Duodenal mucosa (tissue), 2 donors: ENCODE data around the gene UBE2A.

Experiments
- H3K27ac ChIP-seq: one replicate; pipeline ENCODE4 v1.7.0; 2013; ENCODE audit warnings: low read depth, low read length
- H3K27me3 ChIP-seq, 2 donors: one replicate each; pipeline ENCODE4 v1.7.0; 2013; ENCODE audit warnings: low read length in 2 of 2, control low read depth in 1 of 2; ENCODE audit not compliant: insufficient read depth in 2 of 2, control insufficient read depth in 1 of 2
- H3K36me3 ChIP-seq, 2 donors: one replicate each; pipeline ENCODE4 v1.7.0; 2013; ENCODE audit warnings: low read length in 2 of 2, control low read depth in 1 of 2; ENCODE audit not compliant: insufficient read depth in 2 of 2, control insufficient read depth in 1 of 2
- H3K4me1 ChIP-seq, 2 donors: one replicate each; pipeline ENCODE4 v1.7.0; 2013; ENCODE audit warnings: low read length in 2 of 2, control low read depth in 1 of 2; ENCODE audit not compliant: insufficient read depth in 2 of 2, control insufficient read depth in 1 of 2
- H3K4me3 ChIP-seq, 2 donors: one replicate each; pipeline ENCODE4 v1.7.0; 2013; ENCODE audit warnings: low read length in 2 of 2, low read depth in 1 of 2
- H3K9ac ChIP-seq, 2 donors: one replicate each; pipeline ENCODE4 v1.7.0; 2013; ENCODE audit warnings: low read length in 2 of 2, low read depth in 1 of 2
- H3K9me3 ChIP-seq, 2 donors: one replicate each; pipeline ENCODE4 v1.7.0; 2013; ENCODE audit warnings: low read length in 2 of 2, control low read depth in 1 of 2; ENCODE audit not compliant: control insufficient read depth in 1 of 2

Gene UBE2A

DNA sequence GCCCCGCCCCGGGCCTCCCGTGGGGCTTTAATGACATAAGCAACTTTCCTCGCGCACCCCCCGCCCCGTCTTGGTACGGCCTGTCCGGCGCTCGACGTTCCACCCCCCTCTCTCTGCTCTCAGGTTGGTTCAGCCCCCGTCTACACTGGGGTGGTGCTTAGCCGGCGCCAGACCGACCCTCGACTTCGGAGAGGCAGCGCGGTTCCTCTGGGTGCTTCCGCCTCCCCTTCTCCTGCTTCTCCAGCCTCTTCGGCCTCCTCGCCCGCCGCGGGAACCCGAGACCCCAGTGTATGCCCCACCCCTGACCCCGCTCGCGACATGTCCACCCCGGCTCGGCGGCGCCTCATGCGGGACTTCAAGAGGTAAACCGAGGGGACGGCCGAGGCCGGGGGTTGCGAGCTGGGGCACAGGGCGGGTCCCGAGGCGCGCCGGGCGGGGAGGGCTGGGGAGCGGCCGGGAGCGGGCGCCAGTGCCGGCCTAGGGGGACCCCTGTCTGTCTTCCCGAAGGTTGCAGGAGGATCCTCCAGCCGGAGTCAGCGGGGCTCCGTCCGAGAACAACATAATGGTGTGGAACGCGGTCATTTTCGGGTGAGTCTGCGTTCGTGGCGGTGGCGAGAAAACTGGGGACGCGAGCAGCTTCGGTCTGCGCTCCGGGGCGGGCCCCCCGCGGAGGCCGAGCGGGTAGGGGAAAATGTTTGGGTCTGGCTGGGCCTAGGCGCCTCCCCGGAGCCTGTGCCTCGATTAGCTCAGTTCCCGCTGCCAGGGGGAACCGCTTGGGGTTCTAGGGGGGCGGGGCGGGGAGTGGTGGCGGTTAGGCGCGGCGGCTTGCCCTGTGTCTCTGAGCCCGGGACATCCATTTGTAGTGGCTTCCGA lies at the start of gene UBE2A:
TSS of gene UBE2A (plus strand) at position 170 of the 873 bp plus-strand sequence. CDS start at position 319, 149 bp downstream.
- no peaks in the 10 kb centered on the region for H3K9me3 ChIP-seq
- H3K9ac ChIP-seq, result peak within 1 kb of the TSS; percentile 72 to 74
- H3K36me3 ChIP-seq, result no peaks in the 10 kb centered on the region
- H3K4me1 ChIP-seq, result peaks cover 7 to 18% of the 10 kb centered on the region in 2 donors
- peak within 1 kb of the TSS; percentile 73 to 76 for H3K4me3 ChIP-seq
- peak within 1 kb of the TSS; percentile 90 for H3K27ac ChIP-seq
- H3K27me3 ChIP-seq, result no peaks in the 10 kb centered on the region

DNA sequence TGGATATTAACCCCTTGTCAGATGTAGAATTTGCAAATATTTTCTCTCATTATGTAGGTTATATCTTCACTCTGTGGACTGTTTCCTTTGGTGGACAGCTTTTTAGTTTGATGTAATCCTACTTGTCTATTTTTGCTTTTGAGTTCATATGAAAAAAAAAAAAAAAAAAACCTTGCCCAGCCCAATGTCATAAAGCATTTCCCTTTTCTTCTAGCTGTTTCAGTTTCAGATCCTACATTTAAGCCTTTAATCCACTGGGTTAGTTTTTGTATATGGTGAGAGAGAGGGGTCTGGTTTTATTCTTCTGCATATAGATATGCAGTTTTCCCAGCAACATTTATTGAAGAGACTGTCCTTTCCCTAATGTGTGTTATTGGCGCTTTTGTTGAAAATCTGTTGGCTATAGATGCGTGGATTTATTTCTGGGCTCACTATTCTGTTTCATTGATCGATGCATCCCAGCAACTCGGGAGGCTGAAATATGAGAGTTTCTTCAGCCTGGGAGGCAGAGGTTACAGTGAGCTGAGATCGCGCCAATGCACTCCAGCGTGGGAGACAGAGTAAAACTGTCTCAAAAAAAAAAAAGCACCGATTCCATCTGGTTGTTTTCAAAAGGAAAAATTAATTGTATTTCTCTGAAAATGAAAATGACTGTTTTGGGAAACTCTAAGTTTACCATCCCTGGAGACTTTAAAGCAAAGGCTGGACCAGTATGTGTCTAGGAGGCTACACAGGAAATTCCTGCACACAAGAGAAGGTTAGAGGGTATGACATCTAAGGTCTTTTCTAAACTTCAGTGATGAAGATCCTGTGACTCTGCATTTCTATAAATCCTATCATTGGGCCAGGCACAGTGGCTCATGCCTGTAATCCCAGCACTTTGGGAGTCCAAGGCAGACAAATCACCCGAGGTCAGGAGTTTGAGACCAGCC lies 44.8 kb upstream of the UBE2A start:
- Histone ChIP-seq H3K9me3 (no peaks in the 10 kb centered on the region), H3K4me3 (no peak overlapping the region), H3K36me3 (no peaks in the 10 kb centered on the region), H3K9ac (no peak overlapping the region), H3K27ac (no peak overlapping the region), H3K4me1 (no peaks in the 10 kb centered on the region), H3K27me3 (no peaks in the 10 kb centered on the region)

DNA sequence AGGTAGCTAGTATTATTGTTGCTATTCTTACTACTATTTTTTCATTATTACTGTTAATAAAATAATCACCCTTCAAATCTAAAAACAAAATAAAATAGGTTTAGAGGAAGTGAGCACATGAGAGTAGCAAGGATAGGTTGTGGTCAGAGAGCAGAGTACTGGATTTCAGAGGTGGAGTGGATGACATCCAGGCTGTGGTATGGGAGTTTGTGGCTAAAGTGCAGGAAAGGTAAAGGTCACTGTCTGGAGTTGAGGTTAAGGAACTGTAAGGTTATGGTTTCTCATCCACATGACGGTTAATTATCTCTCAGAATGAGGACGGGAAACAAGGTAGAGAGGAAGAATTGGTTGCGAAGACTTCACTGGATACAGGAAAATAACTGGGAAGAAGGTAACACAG lies 36.9 kb upstream of the UBE2A start:
- H3K27ac ChIP-seq, result no peak overlapping the region
- no peak overlapping the region for H3K9ac ChIP-seq
- H3K4me3 ChIP-seq, result no peak overlapping the region
- H3K36me3 ChIP-seq, result peaks cover 0 to 2% of the 10 kb centered on the region in 2 donors
- H3K27me3 ChIP-seq, result no peaks in the 10 kb centered on the region
- no peaks in the 10 kb centered on the region for H3K4me1 ChIP-seq
- no peaks in the 10 kb centered on the region for H3K9me3 ChIP-seq

GRCh38 chrX:119539872-119540271 lies 34.5 kb upstream of the UBE2A start:
- Histone ChIP-seq H3K9me3 (no peaks in the 10 kb centered on the region), H3K36me3 (peaks cover 0 to 3% of the 10 kb centered on the region in 2 donors), H3K4me3 (no peak overlapping the region), H3K27me3 (no peaks in the 10 kb centered on the region), H3K4me1 (no peaks in the 10 kb centered on the region), H3K9ac (no peak overlapping the region), H3K27ac (no peak overlapping the region)

GRCh38 chrX:119541188-119541587 lies 33.2 kb upstream of the UBE2A start:
- Histone ChIP-seq H3K36me3 (peaks cover 0 to 3% of the 10 kb centered on the region in 2 donors), H3K4me3 (no peak overlapping the region), H3K9me3 (no peaks in the 10 kb centered on the region), H3K9ac (no peak overlapping the region), H3K27me3 (no peaks in the 10 kb centered on the region), H3K4me1 (no peaks in the 10 kb centered on the region), H3K27ac (no peak overlapping the region)

DNA sequence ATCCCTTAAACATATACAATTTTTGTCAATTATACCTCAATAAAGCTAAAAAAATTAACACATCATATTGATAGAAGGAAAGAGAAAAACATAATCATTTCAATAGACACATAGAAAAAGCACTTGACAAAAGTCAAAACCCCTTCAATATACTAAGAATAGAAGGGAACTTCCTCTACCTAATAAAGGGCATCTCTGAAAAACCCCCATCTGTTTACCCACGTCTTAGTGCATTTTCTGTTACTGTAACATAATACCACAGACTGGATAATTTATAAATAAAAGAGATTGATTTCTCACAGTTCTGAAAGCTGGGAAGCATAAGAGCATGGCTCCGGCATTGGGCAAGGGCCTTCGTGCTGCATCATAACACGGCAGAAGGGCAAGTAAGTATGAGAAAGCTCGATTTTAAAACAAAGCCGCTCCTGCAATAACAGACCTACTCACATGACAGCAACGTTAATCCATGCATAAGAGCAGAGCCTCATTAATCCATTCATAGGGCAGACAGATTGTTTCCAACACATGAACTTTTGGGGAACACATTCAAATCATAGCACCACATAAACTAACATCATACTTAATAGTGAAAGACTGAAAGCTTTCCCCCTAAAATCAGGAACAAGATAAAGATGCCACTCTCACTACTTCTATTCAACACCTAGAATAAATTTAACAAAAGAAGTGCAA lies 24.9 kb upstream of the UBE2A start:
- H3K4me1 ChIP-seq, result no peaks in the 10 kb centered on the region
- no peak overlapping the region for H3K9ac ChIP-seq
- no peaks in the 10 kb centered on the region for H3K9me3 ChIP-seq
- H3K36me3 ChIP-seq, result peaks cover 0 to 5% of the 10 kb centered on the region in 2 donors
- H3K4me3 ChIP-seq, result no peak overlapping the region
- H3K27me3 ChIP-seq, result no peaks in the 10 kb centered on the region
- no peak overlapping the region for H3K27ac ChIP-seq

DNA sequence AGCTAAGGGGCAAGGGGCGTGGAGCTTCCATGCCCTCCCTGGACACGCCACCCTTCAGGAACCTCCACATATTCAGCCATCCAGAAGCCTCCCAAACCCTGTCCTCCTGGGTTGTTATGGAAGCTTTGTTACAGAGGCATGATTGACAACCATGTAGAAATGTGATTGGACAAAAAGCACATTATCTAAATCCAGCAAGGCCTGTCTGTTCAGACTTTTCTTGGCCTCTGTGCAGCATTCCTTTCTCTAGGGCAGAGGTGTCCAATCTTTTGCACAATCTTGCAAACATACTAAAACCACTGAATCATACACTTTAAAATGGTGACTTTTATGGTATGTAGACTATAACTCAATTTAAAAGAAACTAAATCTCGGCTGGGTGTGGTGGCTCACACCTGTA lies 21.9 kb upstream of the UBE2A start:
- H3K4me1 ChIP-seq, result no peaks in the 10 kb centered on the region
- no peaks in the 10 kb centered on the region for H3K9me3 ChIP-seq
- H3K9ac ChIP-seq, result no peak overlapping the region
- H3K27ac ChIP-seq, result no peak overlapping the region
- peaks cover 0 to 12% of the 10 kb centered on the region in 2 donors for H3K36me3 ChIP-seq
- no peaks in the 10 kb centered on the region for H3K27me3 ChIP-seq
- H3K4me3 ChIP-seq, result no peak overlapping the region

DNA sequence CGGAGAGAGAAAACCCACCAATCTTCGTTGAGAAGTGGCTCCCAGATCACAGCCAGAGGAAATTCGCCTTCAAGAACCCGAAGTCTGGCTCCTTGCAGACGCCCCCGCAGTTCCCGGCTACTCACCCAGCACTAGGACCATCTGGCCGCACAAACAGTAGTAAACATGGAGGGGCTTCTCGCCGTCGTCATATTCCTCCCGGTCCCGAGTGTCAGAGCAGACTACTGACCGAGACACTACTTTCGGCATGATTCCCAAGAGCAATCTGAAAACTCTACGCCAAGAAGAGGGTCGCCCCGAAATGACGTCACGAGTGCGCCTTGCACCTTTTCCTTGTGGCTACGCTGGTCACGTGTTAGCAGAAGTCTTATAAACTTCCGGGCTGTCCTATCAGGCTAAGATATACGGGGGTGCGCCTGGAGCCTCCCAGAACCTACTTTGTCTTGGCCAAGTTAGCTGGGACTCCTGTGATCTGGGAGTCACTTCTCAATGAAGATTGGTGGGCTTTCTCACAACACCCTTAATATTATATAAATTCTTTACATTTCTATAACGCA lies 9.2 kb upstream of the UBE2A start, which contains the start of gene STEEP1:
TSS of gene STEEP1 (minus strand) at position 303 of the 557 bp plus-strand sequence. CDS start at position 249, 54 bp downstream.
- H3K27me3 ChIP-seq, result no peaks in the 10 kb centered on the region
- H3K27ac ChIP-seq, result peak within 1 kb of the TSS; percentile 50
- H3K9me3 ChIP-seq, result no peaks in the 10 kb centered on the region
- H3K9ac ChIP-seq, result peak within 1 kb of the TSS; percentile 57 to 75
- no peaks in the 10 kb centered on the region for H3K36me3 ChIP-seq
- peak within 1 kb of the TSS; percentile 79 for H3K4me3 ChIP-seq
- peaks cover 0 to 3% of the 10 kb centered on the region in 2 donors for H3K4me1 ChIP-seq

DNA sequence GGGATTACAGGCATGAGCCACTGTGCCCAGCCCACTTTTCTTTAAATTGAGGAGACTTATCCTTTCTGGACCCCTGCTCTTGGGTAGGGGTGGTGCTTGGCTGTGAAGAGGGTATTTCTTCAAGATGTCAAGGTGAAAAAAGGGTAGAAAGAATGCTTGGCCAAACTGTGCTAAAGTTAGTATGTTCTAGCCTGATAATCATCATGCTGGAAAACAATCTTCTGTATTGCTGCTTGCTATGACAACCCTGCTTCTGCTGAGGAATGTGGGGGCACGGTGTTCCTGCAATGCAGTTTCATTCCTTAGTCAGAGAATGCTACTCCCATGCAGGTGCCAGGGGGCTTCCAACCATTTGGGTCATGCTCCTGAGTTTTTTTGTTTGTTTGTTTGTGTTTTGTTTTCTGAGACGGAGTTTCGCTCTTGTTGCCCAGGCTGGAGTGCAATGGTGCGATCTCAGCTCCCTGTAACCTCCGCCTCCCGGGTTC lies 4.0 kb upstream of the UBE2A start:
- Histone ChIP-seq H3K27ac (no peak overlapping the region), H3K4me3 (no peak overlapping the region), H3K36me3 (no peaks in the 10 kb centered on the region), H3K9me3 (no peaks in the 10 kb centered on the region), H3K4me1 (peaks cover 2 to 10% of the 10 kb centered on the region in 2 donors), H3K9ac (no peak overlapping the region), H3K27me3 (no peaks in the 10 kb centered on the region)
